Activated B cell treated with CpG ODN at 0.5 μM for 24 hours (primary cell): ENCODE measurements around the gene PRXL2B. TPM values are rescaled to one million over a fixed set of nuclear protein-coding genes. Genes with fewer than 3 reads are reported as not detected.

Source experiments
- ATAC-seq: fragments of 200-7000 bp; cut with Tn5 transposase; one replicate; pipeline ENCODE4 v1.10.0; 2021; ENCODE audit warnings: low read depth, mild to moderate bottlenecking, moderate library complexity
- CTCF ChIA-PET: fragments of 350-600 bp; sonication (Branson Sonifier 250); formaldehyde crosslinking; loops from one replicate; lab custom pipeline; 2021; ENCODE audit warnings: antibody characterized with exemption; lab: Charles Lee
- POLR2A ChIA-PET: fragments of 350-600 bp; sonication (Branson Sonifier 250); formaldehyde crosslinking; loops from one replicate; lab custom pipeline; 2021; ENCODE audit warnings: antibody characterized with exemption; lab: Charles Lee
- DNase-seq: peaks from one replicate; pipeline ENCODE4 v3.0.0; 2022
- H3K27ac Mint-ChIP-seq: one replicate; pipeline ENCODE4 v1.8.0; 2020; ENCODE audit warnings: mixed read lengths
- H3K27me3 Mint-ChIP-seq: one replicate; pipeline ENCODE4 v1.8.0; 2021; ENCODE audit warnings: mixed read lengths
- H3K36me3 Mint-ChIP-seq: one replicate; pipeline ENCODE4 v1.8.0; 2021; ENCODE audit warnings: low read depth, mixed read lengths
- H3K4me1 Mint-ChIP-seq: one replicate; pipeline ENCODE4 v1.8.0; 2021; ENCODE audit warnings: mixed read lengths
- H3K4me3 Mint-ChIP-seq: one replicate; pipeline ENCODE4 v1.8.0; 2020; ENCODE audit warnings: mild to moderate bottlenecking, mixed read lengths
- H3K9me3 Mint-ChIP-seq: one replicate; pipeline ENCODE4 v1.8.0; 2020; ENCODE audit warnings: mixed read lengths
- intact Hi-C: fragments of 100-400 bp; cut with micrococcal nuclease; formaldehyde crosslinking; loops from one replicate; pipeline ENCODE4 v1.15.1; 2024
- total RNA-seq: library from RNA; stranded (reverse); gene quantifications from 2 replicates; pipeline ENCODE4 v1.2.3, GENCODE V29; 2022
- TF ChIP-seq, protein P1 (sequence below): fragments of 200-600 bp; IDR thresholded peaks from one replicate; pipeline ENCODE4 v1.8.0; 2022; ENCODE audit warnings: antibody characterized with exemption, mild to moderate bottlenecking

The PRXL2B gene
- total RNA-seq, 1 donor from 2014 or later, result 12.6 TPM

DNA sequence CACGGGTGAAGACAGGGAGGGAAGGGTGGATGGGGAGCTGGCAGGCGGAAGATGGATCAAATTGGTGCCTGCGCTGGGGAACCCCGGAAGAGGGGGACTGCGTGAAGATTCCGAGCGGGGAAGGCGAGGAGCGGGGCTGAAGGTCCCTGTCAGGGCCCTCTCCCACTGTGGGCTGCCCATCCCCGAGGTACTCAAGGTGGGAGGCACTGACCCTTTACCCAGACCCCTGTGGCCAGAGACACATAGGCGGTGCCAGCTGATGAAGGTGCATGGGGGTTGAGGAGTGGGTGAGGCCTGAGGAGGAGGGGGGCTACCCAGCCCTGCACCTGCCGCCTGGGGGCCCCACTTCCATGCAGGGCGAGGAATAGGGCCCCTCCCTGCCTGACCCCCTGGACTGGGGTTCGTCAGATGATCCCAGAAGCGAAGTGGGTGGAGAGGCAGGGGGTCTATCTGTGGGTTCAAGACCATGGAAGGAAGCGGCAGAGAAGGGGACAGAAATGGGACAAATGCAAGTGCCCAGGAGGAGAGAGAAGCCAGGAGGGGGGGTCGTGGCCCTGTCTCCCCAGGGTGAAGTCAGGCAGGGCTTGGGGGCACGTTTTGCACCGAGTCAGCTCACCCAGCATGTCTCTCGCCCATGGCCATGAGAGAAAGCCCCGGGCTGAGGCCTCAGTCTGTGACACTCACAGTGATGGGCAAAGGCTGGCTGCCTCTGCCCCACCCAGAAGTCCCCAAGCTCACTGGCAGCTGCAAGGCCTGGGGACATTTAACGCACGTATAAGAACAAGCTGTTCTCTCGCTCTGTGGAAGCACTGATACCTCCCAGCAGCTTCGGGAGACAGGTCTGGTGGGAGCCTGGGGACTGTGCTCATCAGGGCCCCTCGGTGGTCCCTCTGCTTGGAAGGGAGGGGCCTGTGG is 53.3 kb downstream of the PRXL2B start:
- Mint-ChIP-seq H3K9me3 (peaks cover 2% of the 10 kb centered on the region), H3K4me3 (no peak overlapping the region), H3K4me1 (peaks cover 11% of the 10 kb centered on the region), H3K36me3 (peaks cover 2% of the 10 kb centered on the region), H3K27ac (no peak overlapping the region), H3K27me3 (no peaks in the 10 kb centered on the region)
- ChIA-PET CTCF (no interaction called here), POLR2A (interaction anchor here (1.6 kb wide), 2 partner anchors 83 to 113 kb away, joined by 4 to 5 read pairs; partner anchors contain the start of genes PANK4 and TNFRSF14)
- no peak for DNase-seq
- intact Hi-C loops, result loop anchor here (10.0 kb wide), 4 partner anchors 445 to 1265 kb away; partner anchors contain the start of genes C1orf174, FAAP20 and TPRG1L
- TF ChIP-seq, protein P1, sequence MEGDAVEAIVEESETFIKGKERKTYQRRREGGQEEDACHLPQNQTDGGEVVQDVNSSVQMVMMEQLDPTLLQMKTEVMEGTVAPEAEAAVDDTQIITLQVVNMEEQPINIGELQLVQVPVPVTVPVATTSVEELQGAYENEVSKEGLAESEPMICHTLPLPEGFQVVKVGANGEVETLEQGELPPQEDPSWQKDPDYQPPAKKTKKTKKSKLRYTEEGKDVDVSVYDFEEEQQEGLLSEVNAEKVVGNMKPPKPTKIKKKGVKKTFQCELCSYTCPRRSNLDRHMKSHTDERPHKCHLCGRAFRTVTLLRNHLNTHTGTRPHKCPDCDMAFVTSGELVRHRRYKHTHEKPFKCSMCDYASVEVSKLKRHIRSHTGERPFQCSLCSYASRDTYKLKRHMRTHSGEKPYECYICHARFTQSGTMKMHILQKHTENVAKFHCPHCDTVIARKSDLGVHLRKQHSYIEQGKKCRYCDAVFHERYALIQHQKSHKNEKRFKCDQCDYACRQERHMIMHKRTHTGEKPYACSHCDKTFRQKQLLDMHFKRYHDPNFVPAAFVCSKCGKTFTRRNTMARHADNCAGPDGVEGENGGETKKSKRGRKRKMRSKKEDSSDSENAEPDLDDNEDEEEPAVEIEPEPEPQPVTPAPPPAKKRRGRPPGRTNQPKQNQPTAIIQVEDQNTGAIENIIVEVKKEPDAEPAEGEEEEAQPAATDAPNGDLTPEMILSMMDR, result no peak
- ATAC-seq, result no peak

DNA sequence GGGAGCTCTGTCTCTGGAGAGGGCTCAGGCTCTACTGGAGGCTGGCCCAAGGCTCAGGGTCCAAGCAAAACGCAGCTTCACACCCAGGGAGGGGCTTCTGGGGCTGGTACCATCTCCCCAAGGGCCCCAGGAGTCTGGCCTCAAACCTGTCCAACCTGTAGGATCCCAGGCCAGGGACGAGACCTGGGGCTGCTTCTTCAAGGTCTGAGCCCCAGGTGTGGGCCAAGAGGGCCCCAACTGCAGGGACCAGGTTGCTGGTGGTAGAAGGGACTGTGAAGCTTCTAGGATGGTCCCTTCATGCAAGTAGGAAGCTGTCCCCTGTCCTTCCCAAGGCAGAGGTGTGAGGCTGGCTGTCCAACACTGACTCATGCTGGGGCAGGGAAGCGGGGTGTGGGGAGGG is 54.0 kb downstream of the PRXL2B start:
- intact Hi-C loops, result loop anchor here (10.0 kb wide), 4 partner anchors 446 to 1264 kb away; partner anchors contain the start of genes C1orf174, FAAP20 and TPRG1L
- Mint-ChIP-seq H3K4me1 (peaks cover 11% of the 10 kb centered on the region), H3K9me3 (peaks cover 2% of the 10 kb centered on the region), H3K27ac (no peak overlapping the region), H3K36me3 (peaks cover 2% of the 10 kb centered on the region), H3K4me3 (no peak overlapping the region), H3K27me3 (peaks cover 2% of the 10 kb centered on the region)
- no peak for ATAC-seq
- TF ChIP-seq, protein P1, result no peak
- POLR2A ChIA-PET, result interaction anchor here (1.6 kb wide), 2 partner anchors 84 to 114 kb away, joined by 4 to 5 read pairs; partner anchors contain the start of genes PANK4 and TNFRSF14
- CTCF ChIA-PET, result no interaction called here
- no peak for DNase-seq

Other genes with a start within 250 kb of the PRXL2B start
- gene MORN1, start 195.2 kb upstream of the PRXL2B start, total RNA-seq, result 15.6 and 17.8 TPM in 2 replicates
- gene RER1, start 194.9 kb upstream of the PRXL2B start, total RNA-seq, result 102 and 105 TPM in 2 replicates
- 17.4 and 18.9 TPM in 2 replicates for gene PEX10, start 174.2 kb upstream of the PRXL2B start, total RNA-seq
- gene PLCH2, start 110.5 kb upstream of the PRXL2B start, total RNA-seq, result 6.0 and 6.1 TPM in 2 replicates
- 43.1 and 54.0 TPM in 2 replicates for gene PANK4, start 60.2 kb upstream of the PRXL2B start, total RNA-seq
- not detected in 2 replicates for gene HES5, start 56.5 kb upstream of the PRXL2B start, total RNA-seq
- gene TNFRSF14, start 30.4 kb upstream of the PRXL2B start, total RNA-seq, result 140 and 148 TPM in 2 replicates
- gene MMEL1, start 46.2 kb downstream of the PRXL2B start, total RNA-seq, result not detected in 2 replicates
- 3.6 and 4.5 TPM in 2 replicates for gene TTC34, start 214.9 kb downstream of the PRXL2B start, total RNA-seq